HUES6 (cell line): Measurements from ENCODE around the gene ARHGEF2.

Experiments
- H3K27ac ChIP-seq: 2 replicates; pipeline ENCODE4 v1.7.0; 2013; ENCODE audit warnings: low read depth, mild to moderate bottlenecking, low read length, inconsistent platforms
- H3K27me3 ChIP-seq: 2 replicates; pipeline ENCODE4 v1.6.1; 2013; ENCODE audit warnings: low read length; ENCODE audit not compliant: control insufficient read depth, insufficient read depth
- H3K36me3 ChIP-seq: 2 replicates; pipeline ENCODE4 v1.6.1; 2013; ENCODE audit warnings: low read length; ENCODE audit not compliant: control insufficient read depth, insufficient read depth
- H3K4me1 ChIP-seq: 2 replicates; pipeline ENCODE4 v1.6.1; 2013; ENCODE audit warnings: low read length; ENCODE audit not compliant: control insufficient read depth, insufficient read depth
- H3K4me3 ChIP-seq: 2 replicates; pipeline ENCODE4 v1.5.1; 2013; ENCODE audit warnings: low read depth, low read length
- H3K9ac ChIP-seq: one replicate; pipeline ENCODE4 v1.6.1; 2013; ENCODE audit warnings: mild to moderate bottlenecking, low read length
- H3K9me3 ChIP-seq: 2 replicates; pipeline ENCODE4 v1.6.1; 2013; ENCODE audit warnings: low read depth, low read length; ENCODE audit not compliant: control insufficient read depth, insufficient read depth

ARHGEF2 gene

DNA sequence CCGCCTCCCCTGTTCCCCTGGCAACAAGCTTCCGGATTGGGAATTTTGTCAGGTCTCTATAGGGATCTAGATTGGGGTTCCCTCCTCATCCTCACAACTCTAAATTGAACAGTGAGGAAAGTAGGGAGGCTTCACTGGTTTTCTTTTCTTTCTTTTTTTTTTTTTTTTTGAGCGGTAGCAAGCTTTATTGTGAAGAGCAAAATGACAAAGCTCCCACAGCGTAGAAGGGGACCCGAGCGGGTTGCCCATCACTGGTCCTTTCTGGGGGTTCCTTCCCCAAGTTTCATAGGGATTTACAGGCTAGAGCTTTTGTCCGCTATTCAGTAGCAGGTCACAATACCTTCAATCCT, 10.3 kb downstream of the ARHGEF2 start:
- no peaks in the 10 kb centered on the region for H3K9me3 ChIP-seq
- no peak overlapping the region for H3K4me3 ChIP-seq
- 0 out of 2 replicates have a peak overlapping the region, but pooled peaks have one; percentile 2 for H3K27ac ChIP-seq
- no peaks in the 10 kb centered on the region for H3K27me3 ChIP-seq
- H3K9ac ChIP-seq, result no peak overlapping the region
- H3K4me1 ChIP-seq, result peaks cover 56% of the 10 kb centered on the region
- H3K36me3 ChIP-seq, result peaks cover 54% of the 10 kb centered on the region

DNA sequence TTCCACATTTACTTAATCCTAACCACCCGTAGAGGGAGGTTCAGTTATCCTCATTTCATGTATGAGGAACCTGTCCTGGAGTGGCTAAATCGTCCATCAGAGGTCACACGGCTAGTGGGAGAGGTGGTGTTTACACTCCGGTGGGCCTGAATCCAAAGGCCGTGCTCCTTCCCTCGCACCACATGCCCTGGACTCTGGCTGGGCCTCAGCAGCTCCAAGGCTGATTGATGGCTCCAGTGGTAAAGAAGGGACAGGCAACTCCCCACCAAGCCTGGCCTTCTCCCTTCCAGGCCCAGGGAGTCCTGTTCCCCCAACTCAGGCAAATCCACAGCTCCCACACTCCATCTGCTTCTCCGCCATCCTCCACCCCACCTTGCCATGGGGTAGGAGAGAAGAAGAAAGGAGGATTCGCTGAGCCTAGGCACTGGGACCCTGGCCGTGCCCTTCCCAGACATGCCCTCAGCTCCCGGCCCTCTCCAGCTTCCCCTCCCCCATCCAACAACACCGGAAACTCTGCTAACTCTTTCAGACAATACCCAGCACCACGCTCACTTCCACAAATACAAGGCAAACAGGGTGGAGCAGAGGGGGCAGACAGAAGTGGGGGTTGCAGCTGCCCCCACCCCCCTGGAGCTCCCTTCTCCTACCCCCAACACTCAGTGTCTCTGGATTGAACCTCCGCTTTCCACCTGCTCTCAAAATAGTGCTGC, 10.9 kb downstream of the ARHGEF2 start:
- H3K27me3 ChIP-seq, result no peaks in the 10 kb centered on the region
- peaks cover 60% of the 10 kb centered on the region for H3K36me3 ChIP-seq
- H3K27ac ChIP-seq, result 0 out of 2 replicates have a peak overlapping the region, but pooled peaks have one; percentile 2
- peaks cover 55% of the 10 kb centered on the region for H3K4me1 ChIP-seq
- H3K4me3 ChIP-seq, result 0 out of 2 replicates have a peak overlapping the region, but pooled peaks have one; percentile 3
- H3K9ac ChIP-seq, result peak overlapping the region; percentile 26
- no peaks in the 10 kb centered on the region for H3K9me3 ChIP-seq

DNA sequence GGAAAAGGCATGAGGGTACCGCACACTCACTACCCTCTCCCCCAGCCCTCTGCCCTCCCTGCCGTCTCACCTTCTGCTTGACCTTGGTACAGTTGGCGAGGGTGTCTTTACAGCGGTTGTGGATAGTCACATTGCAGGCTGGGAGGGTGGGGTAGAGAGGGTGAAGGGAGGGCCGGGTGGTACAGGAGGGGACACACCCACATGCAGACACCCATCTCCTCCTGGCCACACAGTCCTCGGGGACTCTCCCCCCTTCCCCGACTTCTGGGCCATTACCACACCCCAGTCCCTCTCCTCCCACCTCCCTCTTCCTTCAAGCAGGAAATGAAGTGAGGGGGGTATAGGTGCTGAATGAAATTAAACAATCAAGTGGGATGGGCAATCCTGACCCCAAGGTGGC, 11.6 kb downstream of the ARHGEF2 start:
- H3K36me3 ChIP-seq, result peaks cover 67% of the 10 kb centered on the region
- no peak overlapping the region for H3K4me3 ChIP-seq
- no peaks in the 10 kb centered on the region for H3K27me3 ChIP-seq
- no peaks in the 10 kb centered on the region for H3K9me3 ChIP-seq
- H3K27ac ChIP-seq, result no peak overlapping the region
- peaks cover 51% of the 10 kb centered on the region for H3K4me1 ChIP-seq
- no peak overlapping the region for H3K9ac ChIP-seq

DNA sequence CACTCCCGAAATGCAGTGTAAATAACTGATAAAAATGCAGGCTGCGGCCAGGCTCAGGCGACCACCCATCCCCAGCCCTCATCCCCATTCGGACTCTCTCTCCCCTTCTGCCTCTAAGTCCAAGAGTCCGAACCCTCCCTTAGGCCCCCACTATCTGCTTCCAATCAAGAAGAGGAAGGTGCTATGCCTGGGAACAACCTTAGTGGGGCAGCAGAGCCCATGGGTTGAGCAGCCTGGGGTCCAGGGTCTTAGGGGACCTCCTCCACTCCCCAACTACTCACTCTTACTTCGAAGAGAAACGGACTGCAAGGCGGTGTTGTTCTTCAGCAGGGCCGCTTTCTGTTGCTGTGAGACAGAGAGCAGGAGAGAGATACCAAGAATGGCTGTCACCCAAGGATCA, 12.2 kb downstream of the ARHGEF2 start:
- Histone ChIP-seq H3K27ac (no peak overlapping the region), H3K4me3 (no peak overlapping the region), H3K36me3 (peaks cover 72% of the 10 kb centered on the region), H3K4me1 (peaks cover 51% of the 10 kb centered on the region), H3K27me3 (no peaks in the 10 kb centered on the region), H3K9ac (no peak overlapping the region), H3K9me3 (no peaks in the 10 kb centered on the region)

DNA sequence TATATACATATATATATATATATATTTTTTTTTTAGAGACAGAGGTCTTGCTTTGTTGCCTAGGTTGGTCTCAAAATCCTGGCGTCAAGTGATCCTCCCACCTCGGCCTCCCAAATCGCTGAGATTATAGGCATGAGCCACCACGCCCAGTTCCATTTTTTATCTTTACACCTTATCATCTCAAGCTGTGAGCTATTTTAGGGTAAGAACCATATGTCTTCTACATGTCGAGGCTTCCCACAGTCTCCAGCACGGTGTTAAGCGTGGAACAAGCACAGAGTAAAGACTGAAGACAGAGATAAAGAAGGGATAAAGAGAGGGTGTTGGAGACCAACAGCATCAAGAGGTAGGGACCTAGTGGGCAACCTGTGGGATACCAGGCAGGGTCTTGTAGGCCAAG, 14.2 kb downstream of the ARHGEF2 start:
- Histone ChIP-seq H3K27me3 (no peaks in the 10 kb centered on the region), H3K9me3 (no peaks in the 10 kb centered on the region), H3K4me1 (peaks cover 32% of the 10 kb centered on the region), H3K36me3 (peaks cover 86% of the 10 kb centered on the region), H3K9ac (no peak overlapping the region), H3K27ac (no peak overlapping the region), H3K4me3 (no peak overlapping the region)

DNA sequence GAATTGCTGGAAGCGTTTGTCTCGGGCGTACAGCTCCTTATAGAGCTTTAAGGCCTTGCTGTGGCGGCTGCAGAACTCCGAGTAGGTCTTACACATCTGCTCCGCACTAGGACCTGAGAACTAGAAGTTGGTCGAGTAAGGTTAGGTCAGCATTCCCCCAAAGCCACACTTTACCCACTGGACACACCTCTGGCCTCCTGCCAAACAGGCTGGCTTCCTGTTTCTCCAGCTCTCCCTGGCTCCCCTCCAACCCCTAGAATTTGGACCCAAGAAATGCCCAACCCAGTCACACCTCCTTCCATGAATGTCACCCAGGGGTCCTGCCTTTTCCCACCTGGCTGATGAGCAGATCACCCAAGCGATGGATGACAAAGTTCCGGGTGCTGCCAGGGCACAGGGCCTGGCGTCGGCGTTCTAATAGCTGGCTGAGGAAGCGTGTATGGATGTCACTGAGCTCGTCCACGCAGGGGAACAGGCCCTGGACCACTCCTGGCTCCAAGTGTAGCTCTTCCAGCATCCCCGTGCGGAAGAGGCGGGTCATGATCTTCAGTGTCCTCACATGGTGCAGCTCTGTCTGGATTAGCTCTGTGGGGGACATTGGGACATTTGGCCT, 15.6 kb downstream of the ARHGEF2 start:
- Histone ChIP-seq H3K4me1 (peaks cover 17% of the 10 kb centered on the region), H3K36me3 (peaks cover 87% of the 10 kb centered on the region), H3K27ac (no peak overlapping the region)

DNA sequence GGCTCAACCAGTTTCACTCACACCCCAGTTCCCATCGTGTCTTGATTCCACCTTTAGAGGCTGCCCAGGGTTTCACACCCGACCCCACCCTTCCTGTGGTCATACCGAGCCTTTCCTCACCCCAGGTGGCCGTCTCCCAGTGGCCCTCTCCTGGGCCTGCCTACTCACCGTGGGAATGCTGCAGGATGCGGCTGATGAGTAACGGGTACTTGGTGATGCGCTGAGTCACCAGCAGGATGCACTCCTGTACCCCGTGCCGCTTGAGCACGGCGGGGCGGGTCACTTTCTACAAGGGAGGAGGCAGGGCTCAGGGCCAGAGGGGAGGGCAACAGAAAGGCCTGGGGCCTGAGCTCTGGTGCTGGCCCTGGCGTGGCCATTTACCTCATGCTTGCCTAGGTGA, 16.4 kb downstream of the ARHGEF2 start:
- H3K36me3 ChIP-seq, result peaks cover 87% of the 10 kb centered on the region

More for the DNA sequence above, 15.6 kb downstream of the ARHGEF2 start:
- H3K9me3 ChIP-seq, result no peaks in the 10 kb centered on the region
- no peak overlapping the region for H3K4me3 ChIP-seq
- H3K27me3 ChIP-seq, result no peaks in the 10 kb centered on the region
- no peak overlapping the region for H3K9ac ChIP-seq

DNA sequence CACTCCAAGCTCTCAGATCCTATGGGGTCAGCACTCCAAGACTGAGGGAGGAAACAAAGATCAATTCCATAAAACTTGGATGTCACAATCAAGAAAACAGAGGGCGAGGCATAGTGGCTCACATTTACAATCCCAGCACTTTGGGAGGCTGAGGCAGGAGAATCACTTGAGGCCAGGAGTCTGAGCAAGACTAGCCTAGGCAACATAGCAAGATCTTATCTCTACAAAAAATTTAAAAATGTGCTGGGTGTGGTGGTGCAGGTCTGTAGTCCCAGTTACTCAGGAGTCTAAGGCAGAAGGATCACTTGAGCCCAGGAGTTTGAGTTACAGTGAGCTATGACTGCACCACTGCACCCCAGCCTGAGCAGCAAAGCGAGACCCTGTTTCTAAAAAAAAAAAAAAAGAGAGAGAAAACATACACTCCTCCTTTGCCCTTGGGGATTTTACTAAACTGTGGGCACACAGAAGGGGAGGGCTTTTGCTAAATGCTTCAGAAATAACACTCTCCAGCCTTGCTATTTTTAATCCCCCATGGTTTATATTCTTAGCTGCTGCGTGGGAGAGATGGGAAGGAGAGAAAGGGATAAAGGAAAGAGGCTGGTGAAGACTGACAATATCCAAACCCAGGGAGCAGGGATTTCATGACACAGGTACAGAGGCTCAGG, 18.1 kb downstream of the ARHGEF2 start:
- Histone ChIP-seq H3K27ac (no peak overlapping the region), H3K36me3 (peaks cover 76% of the 10 kb centered on the region), H3K27me3 (no peaks in the 10 kb centered on the region), H3K4me1 (peaks cover 2% of the 10 kb centered on the region; the same call in 1 of the 2 replicates), H3K4me3 (no peak overlapping the region), H3K9me3 (no peaks in the 10 kb centered on the region), H3K9ac (no peak overlapping the region)

More for the DNA sequence above, 16.4 kb downstream of the ARHGEF2 start:
- Histone ChIP-seq H3K4me1 (peaks cover 9% of the 10 kb centered on the region), H3K4me3 (no peak overlapping the region), H3K9ac (no peak overlapping the region), H3K9me3 (no peaks in the 10 kb centered on the region), H3K27me3 (no peaks in the 10 kb centered on the region), H3K27ac (no peak overlapping the region)

DNA sequence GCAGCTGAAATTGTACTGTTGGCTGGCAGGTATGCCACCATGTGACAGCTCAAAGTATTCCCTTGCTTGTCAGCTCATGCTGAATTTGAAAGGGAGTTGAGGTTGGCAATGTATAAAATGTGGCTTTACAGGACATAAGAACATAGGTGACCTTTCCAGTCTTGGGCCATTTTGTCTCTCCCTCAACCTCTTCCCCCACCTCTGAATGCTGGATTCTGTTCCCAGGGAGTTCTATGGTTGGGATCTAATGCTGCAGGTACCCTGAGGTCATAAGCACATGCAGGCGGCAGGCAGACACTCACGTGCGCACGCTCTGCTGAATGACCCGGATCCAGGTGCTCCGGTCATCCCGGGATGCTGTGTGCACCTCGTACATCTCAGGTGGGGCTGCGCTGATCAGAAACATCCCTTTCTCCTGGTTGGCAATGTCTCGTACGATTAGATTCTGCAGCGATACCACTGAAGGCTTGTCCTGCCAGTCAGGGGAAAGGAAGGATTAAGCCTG, 20.9 kb downstream of the ARHGEF2 start:
- H3K4me3 ChIP-seq, result no peak overlapping the region
- peaks cover 82% of the 10 kb centered on the region for H3K36me3 ChIP-seq
- H3K27ac ChIP-seq, result no peak overlapping the region

DNA sequence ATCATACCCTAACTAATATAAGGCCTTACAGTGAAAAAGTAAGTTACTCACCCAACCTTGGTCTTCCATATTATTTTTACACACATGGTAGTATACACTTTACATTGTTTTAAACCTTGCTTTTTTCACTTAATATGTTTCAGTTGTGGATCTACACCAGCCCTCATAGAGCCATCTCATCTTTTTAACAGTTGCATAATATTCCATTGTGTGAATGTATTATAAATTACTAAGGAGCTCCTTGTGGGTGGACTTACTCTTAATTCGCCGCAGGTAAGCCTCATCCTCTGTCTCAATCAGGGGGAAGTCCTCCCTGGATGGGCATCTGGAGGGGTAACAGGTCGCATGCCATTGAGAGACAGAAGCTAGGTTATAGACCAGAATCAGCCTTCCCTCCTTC, 23.7 kb downstream of the ARHGEF2 start:
- H3K27me3 ChIP-seq, result no peaks in the 10 kb centered on the region
- no peak overlapping the region for H3K9ac ChIP-seq
- no peak overlapping the region for H3K4me3 ChIP-seq
- no peaks in the 10 kb centered on the region for H3K9me3 ChIP-seq
- no peaks in the 10 kb centered on the region for H3K4me1 ChIP-seq
- H3K36me3 ChIP-seq, result peaks cover 82% of the 10 kb centered on the region
- H3K27ac ChIP-seq, result no peak overlapping the region

More for the DNA sequence above, 20.9 kb downstream of the ARHGEF2 start:
- Histone ChIP-seq H3K4me1 (peaks cover 2% of the 10 kb centered on the region; the same call in 1 of the 2 replicates), H3K9ac (no peak overlapping the region), H3K9me3 (no peaks in the 10 kb centered on the region), H3K27me3 (no peaks in the 10 kb centered on the region)

DNA sequence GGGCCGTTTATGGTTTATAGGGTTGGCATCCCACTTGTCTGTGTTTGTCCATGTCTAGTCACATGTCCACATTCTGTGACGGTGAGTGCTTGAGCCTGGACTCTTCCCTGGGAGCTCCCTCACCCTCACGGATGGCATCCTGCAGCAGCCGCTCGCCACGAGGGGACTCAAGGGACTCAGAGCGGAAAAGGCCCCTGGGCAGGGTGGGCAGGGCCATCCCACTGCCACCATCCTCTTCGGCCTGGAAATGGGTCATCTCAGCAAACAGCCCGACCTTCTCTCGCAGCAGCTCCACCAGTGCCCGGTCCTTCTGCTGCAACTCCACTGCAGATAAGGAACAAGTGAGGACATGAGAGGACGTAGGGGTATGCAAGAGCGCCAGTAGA, 25.8 kb downstream of the ARHGEF2 start:
- H3K9ac ChIP-seq, result no peak overlapping the region
- peaks cover 80% of the 10 kb centered on the region for H3K36me3 ChIP-seq
- H3K4me3 ChIP-seq, result no peak overlapping the region
- H3K27ac ChIP-seq, result no peak overlapping the region
- H3K9me3 ChIP-seq, result no peaks in the 10 kb centered on the region
- no peaks in the 10 kb centered on the region for H3K27me3 ChIP-seq
- H3K4me1 ChIP-seq, result no peaks in the 10 kb centered on the region
